Keratinocyte (primary cell): ENCODE results near the gene HTRA3. TPM values are rescaled to one million over a fixed set of nuclear protein-coding genes. Genes with fewer than 3 reads are reported as not detected.

Experiments
- DNase-seq: peaks from one replicate; pipeline ENCODE4 v3.0.0-alpha.2; 2011; ENCODE audit warnings: low read depth, missing footprints, low spot score
- FAIRE-seq: peaks from 2 replicates; lab custom pipeline; 2011; peaks lifted over from hg19 to GRCh38; lab: Jason Lieb, UNC
- H2AFZ ChIP-seq: 2 replicates; pipeline ENCODE4 v1.6.0; 2012; ENCODE audit warnings: low read length, control low read depth, inconsistent platforms; ENCODE audit not compliant: control insufficient read depth
- H3K27ac ChIP-seq: 2 replicates; pipeline ENCODE4 v1.5.1; 2011; ENCODE audit warnings: low read length; ENCODE audit not compliant: control insufficient read depth, insufficient read depth
- H3K27me3 ChIP-seq: 3 replicates; pipeline ENCODE4 v1.6.0; 2011; ENCODE audit warnings: low read length; ENCODE audit not compliant: control insufficient read depth, insufficient read depth; ENCODE audit errors: extremely low read depth
- H3K36me3 ChIP-seq, 2 experiments: 2 replicates in 1 of 2; 3 replicates in 1 of 2; pipeline ENCODE4 v1.5.1; 2011; ENCODE audit warnings: low read length in 2 of 2, mild to moderate bottlenecking in 1 of 2; ENCODE audit not compliant: control insufficient read depth in 2 of 2, insufficient read depth in 2 of 2; ENCODE audit errors: extremely low read depth in 1 of 2
- H3K4me1 ChIP-seq: 3 replicates; pipeline ENCODE4 v1.5.1; 2011; ENCODE audit warnings: low read length; ENCODE audit not compliant: control insufficient read depth, insufficient read depth; ENCODE audit errors: extremely low read depth
- H3K4me2 ChIP-seq: 3 replicates; pipeline ENCODE4 v1.6.0; 2011; ENCODE audit warnings: low read depth, low read length; ENCODE audit not compliant: control insufficient read depth, insufficient read depth; ENCODE audit errors: extremely low read depth
- H3K4me3 ChIP-seq, 3 experiments: fragments of 200-600 bp in 1 of 3; sonication (generic) in 1 of 3; 2 replicates in 2 of 3; 3 replicates in 1 of 3; pipeline ENCODE4 v1.5.1; 2011 to 2016; ENCODE audit warnings: low read length in 3 of 3, mild to moderate bottlenecking in 3 of 3, control low read depth in 2 of 3, inconsistent platforms in 1 of 3, low read depth in 1 of 3, mixed read lengths in 1 of 3, mixed run types in 1 of 3, moderate library complexity in 1 of 3; ENCODE audit not compliant: control insufficient read depth in 2 of 3, insufficient read depth in 2 of 3; ENCODE audit errors: extremely low read depth in 1 of 3
- H3K79me2 ChIP-seq: 2 replicates; pipeline ENCODE4 v1.6.0; 2012; ENCODE audit warnings: low read length; ENCODE audit not compliant: control insufficient read depth, insufficient read depth
- H3K9ac ChIP-seq: 3 replicates; pipeline ENCODE4 v1.6.0; 2011; ENCODE audit warnings: low read length; ENCODE audit not compliant: control insufficient read depth, insufficient read depth; ENCODE audit errors: extremely low read depth
- H3K9me1 ChIP-seq: 3 replicates; pipeline ENCODE4 v1.6.0; 2011; ENCODE audit warnings: low read length; ENCODE audit not compliant: control insufficient read depth, insufficient read depth; ENCODE audit errors: extremely low read depth
- H3K9me3 ChIP-seq: 2 replicates; pipeline ENCODE4 v1.5.1; 2012; ENCODE audit warnings: low read depth, low read length; ENCODE audit not compliant: control insufficient read depth
- H4K20me1 ChIP-seq: 3 replicates; pipeline ENCODE4 v1.6.0; 2011; ENCODE audit warnings: low read length; ENCODE audit not compliant: control insufficient read depth, insufficient read depth; ENCODE audit errors: extremely low read depth
- CTCF ChIP-seq, 3 experiments: IDR thresholded peaks in 1 of 3; conservative IDR thresholded peaks in 1 of 3; optimal IDR thresholded peaks in 1 of 3; 2 replicates in 2 of 3; 3 replicates in 1 of 3; pipeline versions ENCODE3 to v1.5.1; 2011; ENCODE audit warnings: low read length in 3 of 3, mild to moderate bottlenecking in 3 of 3, moderate library complexity in 2 of 3, control low read depth in 1 of 3, inconsistent platforms in 1 of 3; ENCODE audit not compliant: insufficient read depth in 2 of 3; ENCODE audit errors: extremely low read depth in 1 of 3
- EZH2 ChIP-seq: IDR thresholded peaks from one replicate; pipeline ENCODE4 v1.6.1; 2012; ENCODE audit warnings: inconsistent platforms, mild to moderate bottlenecking, low read length, moderate library complexity
- dilution Hi-C: fragments of 300-500 bp; cut with MboI; formaldehyde crosslinking; loops from one replicate; pipeline ENCODE4 v1.7.0; 2020; ENCODE audit warnings: low sequenced_read_pairs; ENCODE audit not compliant: extremely low pct_ligation_motif_present
- polyA plus RNA-seq, 5 experiments: library from polyadenylated mRNA; depleted of rRNA in 3 of 5; stranded (reverse) in 3 of 5; stranded (forward) in 1 of 5; unstranded in 1 of 5; fragments of >200 nt; gene quantifications; 1 replicate in 1 of 5; 2 replicates in 3 of 5; 3 replicates in 1 of 5; pipeline versions ENCODE4 v1.2.1 to v1.2.3, GENCODE V29; 2011 to 2012; ENCODE audit warnings: missing spikeins in 2 of 5, low read depth in 1 of 5, low replicate concordance in 1 of 5

The HTRA3 gene
- polyA plus RNA-seq, 1 donor (not counting 4 experiments of a cell fraction or from before 2014, with no cell fraction given): not detected

- H3K9ac ChIP-seq: no peak overlapping the region
- no peaks in the 10 kb centered on the region for H3K79me2 ChIP-seq
- no peak overlapping the region for H3K4me3 ChIP-seq
- H2AFZ ChIP-seq: no peak overlapping the region
- peaks cover 3% of the 10 kb centered on the region for H3K27me3 ChIP-seq
- dilution Hi-C loops: loop anchor here (25.0 kb wide), 1 partner anchor 161 kb away; no protein-coding TSS in a partner anchor
- H4K20me1 ChIP-seq: no peaks in the 10 kb centered on the region
- H3K36me3 ChIP-seq: no peaks in the 10 kb centered on the region
- H3K9me3 ChIP-seq: no peaks in the 10 kb centered on the region
- TF ChIP-seq EZH2: no peak
- TF ChIP-seq CTCF (optimal IDR thresholded peaks at IDR 0.05 in 1 of 3, IDR thresholded peaks at IDR 0.05 in 1 of 3, conservative IDR thresholded peaks at IDR 0.05 in 1 of 3; ENCODE audit: extremely low read depth in 1 of 3, insufficient read depth in 2 of 3, low read length in 3 of 3): no peak
- H3K4me1 ChIP-seq: peaks cover 6% of the 10 kb centered on the region
- no peak for DNase-seq
- no peak overlapping the region for H3K27ac ChIP-seq
- no peak overlapping the region for H3K4me2 ChIP-seq
- H3K9me1 ChIP-seq: no peaks in the 10 kb centered on the region
- no peak for FAIRE-seq
Observed at GRCh38 chr4:8251110-8251883, 18.3 kb upstream of the HTRA3 start.

- no peak for FAIRE-seq
- no peak overlapping the region for H3K4me2 ChIP-seq
- no peak for DNase-seq
- H3K36me3 ChIP-seq: no peaks in the 10 kb centered on the region
- H2AFZ ChIP-seq: no peak overlapping the region
- H4K20me1 ChIP-seq: no peaks in the 10 kb centered on the region
- no peak overlapping the region for H3K4me3 ChIP-seq
- no peaks in the 10 kb centered on the region for H3K9me3 ChIP-seq
- no peak overlapping the region for H3K27ac ChIP-seq
- H3K9ac ChIP-seq: no peak overlapping the region
- H3K4me1 ChIP-seq: peaks cover 6% of the 10 kb centered on the region
- dilution Hi-C loops: loop anchor here (25.0 kb wide), 1 partner anchor 160 kb away; no protein-coding TSS in a partner anchor
- H3K27me3 ChIP-seq: peaks cover 3% of the 10 kb centered on the region
- TF ChIP-seq EZH2 (no peak), CTCF (optimal IDR thresholded peaks at IDR 0.05 in 1 of 3, IDR thresholded peaks at IDR 0.05 in 1 of 3, conservative IDR thresholded peaks at IDR 0.05 in 1 of 3; ENCODE audit: extremely low read depth in 1 of 3, insufficient read depth in 2 of 3, low read length in 3 of 3) (no peak)
- no peaks in the 10 kb centered on the region for H3K79me2 ChIP-seq
- H3K9me1 ChIP-seq: no peaks in the 10 kb centered on the region
Observed at GRCh38 chr4:8252301-8253173, 17.0 kb upstream of the HTRA3 start.
